ENCODE results near the gene SAMD14.

The SAMD14 gene

DNA sequence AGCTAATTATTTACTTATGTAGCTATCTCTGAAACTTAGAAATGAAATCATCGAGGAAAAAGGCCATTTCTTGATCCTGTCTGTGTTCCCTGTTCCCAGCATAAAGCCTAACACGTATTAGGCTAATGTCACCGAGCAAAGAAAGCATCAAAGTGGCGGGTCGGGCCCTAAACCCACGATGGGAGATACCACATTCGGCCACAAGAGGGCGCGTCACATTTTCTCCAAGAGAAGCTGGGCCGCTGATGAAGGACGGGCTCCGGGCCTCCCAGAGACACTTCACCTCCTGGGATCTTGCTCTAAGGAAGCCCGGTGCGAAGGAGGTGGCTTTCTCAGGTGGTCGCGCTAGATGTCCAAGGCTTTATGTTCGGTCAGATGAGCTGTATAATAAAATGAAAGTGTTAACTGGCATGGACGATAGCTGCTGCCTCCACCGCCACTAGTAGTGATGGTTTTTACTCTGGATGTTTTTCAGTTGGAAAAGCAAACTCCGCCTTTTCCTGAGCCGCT lies 35.7 kb downstream of the SAMD14 start:
- peak; percentile 44 for DNase-seq

DNA sequence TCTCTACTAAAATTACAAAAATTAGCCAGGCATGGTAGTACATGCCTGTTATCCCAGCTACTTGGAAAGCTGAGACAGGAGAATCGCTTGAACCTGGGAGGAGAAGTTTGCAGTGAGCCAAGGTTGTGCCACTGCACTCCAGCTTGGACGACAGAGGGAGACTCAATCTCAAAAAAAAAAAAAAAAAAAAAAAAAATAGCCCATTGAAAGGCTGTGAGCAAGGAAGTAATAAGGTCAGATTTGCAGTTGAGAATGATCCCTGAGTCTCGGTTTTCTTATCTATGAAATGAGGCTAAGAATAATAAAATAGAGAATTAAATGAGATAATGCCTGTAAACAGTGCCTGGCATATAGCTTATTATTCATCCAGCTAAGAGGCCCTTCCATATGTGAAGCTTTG lies 36.2 kb downstream of the SAMD14 start:
- no peak for DNase-seq

DNA sequence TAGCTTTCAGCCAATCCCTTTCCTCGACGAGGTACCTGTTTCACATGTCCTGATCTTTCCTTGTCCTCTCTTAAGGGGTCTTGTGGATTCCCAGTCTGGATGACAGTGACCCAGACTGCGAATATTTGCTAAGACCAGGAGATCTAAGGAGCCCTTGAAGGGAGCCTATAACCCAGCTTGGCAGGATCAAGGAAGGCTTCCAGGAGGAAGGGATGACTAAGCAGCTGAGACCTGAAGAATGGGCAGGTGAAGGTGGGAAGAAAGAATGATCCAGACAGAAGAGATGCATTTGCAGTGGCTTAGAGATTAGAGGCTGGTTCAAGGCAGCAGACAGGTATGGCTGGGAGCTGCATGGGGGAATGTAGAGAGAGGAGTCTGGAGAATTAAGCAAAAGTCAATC lies 36.7 kb downstream of the SAMD14 start:
- no peak for DNase-seq

DNA sequence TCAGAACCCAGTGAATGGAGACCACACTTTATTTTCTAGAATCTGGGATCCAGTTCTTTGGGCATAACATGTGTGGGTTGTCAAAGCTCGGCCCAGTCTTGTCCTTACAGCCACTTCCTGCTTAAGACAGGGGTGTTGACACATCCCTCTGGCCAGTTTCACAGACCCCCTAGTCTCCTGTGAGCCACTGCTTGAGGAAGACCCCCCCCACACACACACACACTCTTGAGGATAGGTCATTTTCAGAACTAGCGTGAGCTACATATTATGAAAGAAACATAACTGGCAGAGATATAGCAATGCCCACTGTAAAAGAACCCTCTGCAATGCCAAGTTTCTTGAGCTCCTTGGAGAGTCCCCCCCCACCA lies 38.1 kb downstream of the SAMD14 start:
- no peak for DNase-seq

DNA sequence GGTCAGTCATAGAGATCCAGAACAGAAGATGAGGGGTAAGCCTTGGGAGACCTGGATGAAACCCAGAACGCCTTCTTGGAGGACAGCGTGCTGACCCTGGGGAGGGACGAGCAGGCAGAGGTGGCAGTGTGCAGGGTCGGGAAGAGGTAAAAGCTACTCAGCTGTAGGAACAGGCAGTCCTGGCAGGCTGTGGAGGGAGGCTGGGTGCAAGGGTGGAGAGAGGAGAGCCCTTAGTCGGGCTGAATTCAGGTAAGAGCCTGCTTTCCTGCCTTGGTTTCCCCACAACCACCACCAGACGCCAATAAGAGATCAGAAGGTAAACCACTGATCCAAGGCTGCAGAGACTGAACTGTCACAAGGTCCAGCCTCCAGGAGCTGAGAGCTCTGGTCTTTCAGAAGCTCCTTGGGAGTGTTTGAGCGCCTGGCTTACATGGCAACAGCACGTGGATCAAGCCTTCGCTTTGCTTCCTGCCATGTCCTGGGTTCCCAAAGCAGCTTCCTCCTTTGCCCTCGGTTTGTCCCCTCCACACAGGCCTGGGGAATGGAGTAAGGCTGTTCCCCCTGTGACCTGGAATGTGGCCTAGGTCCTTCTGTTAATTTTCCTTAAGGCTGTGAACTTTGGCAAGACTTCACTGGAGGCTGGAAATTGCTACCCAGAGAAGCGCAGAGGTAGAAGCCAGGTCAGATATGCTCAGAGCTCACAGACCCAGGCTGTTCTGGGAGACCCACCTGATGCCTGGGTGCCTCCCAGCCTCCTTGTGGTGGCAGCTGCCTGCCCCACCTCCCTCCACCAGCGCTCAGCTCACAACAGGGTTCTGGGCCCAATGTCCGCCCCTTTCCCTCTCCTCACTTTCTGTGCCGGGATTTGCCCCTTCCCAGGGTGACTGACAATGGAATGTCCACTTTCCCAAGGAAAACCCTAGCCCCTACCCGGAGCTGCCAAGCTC lies 38.7 kb downstream of the SAMD14 start:
- no peak for DNase-seq

DNA sequence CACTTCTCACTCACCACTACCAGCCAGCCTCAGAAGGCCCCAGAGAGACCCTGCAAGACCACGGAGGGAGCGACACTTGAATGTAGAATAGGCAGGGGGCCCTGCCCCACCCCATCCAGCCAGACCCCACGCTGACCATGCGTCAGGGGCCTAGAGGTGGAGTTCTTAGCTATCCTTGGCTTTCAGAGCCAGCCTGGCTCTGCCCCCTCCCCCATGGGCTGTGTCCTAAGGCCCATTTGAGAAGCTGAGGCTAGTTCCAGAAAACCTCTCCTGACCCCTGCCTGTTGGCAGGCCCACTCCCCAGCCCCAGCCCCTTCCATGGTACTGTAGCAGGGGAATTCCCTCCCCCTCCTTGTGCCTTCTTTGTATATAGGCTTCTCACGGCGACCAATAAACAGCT lies 39.9 kb downstream of the SAMD14 start:
- no peak for DNase-seq

DNA sequence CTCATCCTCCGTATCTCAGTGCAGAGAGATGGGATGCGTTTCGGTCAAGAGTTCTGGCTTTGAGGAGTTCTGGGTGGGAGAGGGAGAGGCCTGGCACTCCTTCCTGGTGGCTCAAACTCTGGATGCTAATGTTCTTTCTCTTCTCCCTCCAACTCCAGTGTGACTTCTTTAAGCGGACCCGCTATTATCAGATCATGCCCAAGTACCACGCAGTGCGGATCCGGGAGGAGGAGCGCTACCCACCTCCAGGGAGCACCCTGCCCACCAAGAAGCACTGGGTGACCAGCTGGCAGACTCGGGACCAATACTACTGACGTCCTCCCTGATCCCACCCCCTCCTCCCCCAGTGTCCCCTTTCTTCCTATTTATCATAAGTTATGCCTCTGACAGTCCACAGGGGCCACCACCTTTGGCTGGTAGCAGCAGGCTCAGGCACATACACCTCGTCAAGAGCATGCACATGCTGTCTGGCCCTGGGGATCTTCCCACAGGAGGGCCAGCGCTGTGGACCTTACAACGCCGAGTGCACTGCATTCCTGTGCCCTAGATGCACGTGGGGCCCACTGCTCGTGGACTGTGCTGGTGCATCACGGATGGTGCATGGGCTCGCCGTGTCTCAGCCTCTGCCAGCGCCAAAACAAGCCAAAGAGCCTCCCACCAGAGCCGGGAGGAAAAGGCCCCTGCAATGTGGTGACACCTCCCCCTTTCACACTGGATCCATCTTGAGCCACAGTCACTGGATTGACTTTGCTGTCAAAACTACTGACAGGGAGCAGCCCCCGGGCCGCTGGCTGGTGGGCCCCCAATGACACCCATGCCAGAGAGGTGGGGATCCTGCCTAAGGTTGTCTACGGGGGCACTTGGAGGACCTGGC lies 40.8 kb downstream of the SAMD14 start:
- DNase-seq, result no peak

DNA sequence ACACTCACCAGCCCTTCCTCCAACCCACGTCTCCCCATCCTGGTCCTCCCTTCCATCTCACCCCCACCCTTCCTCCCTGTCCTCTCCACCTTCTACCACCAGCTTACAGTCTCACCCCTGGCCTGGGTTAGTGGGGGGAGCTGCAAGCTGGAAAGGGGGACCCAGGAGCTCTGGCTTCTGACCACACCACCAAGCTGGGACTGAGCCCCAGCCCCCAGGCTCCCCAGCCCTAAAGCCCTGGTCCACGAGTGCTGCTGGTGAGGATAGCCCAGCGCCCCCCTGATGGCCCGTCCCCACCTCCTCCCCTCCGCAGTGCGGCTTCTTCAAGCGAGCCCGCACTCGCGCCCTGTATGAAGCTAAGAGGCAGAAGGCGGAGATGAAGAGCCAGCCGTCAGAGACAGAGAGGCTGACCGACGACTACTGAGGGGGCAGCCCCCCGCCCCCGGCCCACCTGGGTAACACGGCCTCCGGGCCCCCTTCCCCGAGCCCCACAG lies 42.0 kb downstream of the SAMD14 start:
- no peak for DNase-seq

DNA sequence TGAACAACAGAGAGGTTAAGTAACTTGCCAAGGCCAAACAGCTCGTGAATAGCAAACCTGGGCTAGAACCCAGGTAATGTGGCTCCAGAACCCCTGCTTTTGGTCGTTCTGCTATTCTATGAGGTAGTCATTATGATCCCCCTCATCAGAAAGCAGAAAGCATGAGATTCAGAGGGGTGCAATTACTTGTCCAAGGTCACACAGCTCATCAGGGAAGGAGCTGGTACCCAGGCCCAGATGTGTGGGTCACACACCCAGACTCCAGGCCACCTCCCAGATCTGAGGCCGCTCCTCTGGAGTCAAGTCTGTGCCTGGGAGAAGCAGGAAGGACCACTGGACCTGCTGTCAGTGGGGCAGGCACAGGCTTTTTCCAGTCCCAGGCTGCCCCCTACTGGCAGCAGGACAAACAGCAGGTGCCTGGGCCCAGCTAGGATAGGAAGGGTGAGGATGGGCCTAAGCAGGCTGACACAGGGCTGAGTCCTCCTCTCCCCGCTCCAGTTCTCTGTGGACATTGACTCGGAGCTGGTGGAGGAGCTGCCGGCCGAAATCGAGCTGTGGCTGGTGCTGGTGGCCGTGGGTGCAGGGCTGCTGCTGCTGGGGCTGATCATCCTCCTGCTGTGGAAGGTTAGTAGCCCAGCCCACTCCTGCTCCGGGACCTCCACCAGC lies 42.6 kb downstream of the SAMD14 start:
- peak; percentile 20 for DNase-seq

DNA sequence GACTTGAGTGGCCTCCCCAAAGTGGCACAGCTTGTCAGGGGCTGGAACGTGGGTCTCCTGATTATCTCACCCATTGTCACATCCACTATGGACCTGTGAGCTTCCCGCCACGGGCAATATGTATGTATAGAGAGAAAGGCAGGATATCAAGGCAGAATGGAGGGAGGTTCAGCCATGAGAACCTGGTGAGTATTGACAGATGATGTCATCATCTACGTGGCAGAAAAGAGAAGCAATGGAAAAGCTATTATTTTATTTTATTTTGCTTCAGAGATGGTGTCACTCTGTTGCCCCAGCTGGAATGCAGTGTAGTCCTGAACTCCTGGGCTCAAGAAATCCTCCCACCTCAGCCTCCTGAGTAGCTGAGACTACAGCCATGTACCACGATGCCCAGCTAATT lies 48.2 kb downstream of the SAMD14 start:
- DNase-seq, result no peak

DNA sequence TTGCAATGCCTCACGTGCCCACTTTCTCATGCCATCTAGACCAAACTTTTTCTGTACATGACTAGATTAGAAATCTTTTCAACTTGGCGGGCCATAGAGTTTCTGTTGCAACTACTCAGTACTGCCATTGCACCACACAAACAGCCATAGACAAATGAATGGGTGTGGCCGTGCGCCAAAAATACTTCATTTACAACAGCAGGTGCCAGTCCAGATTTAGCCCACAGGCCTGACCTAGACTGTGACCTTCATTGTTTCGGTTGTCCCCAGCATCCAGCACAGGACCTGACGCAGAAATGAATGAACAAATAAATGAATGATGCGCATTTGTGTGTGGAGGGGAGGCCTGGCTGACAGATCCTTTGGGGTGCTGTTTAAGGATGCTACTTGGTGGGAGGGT lies 49.1 kb downstream of the SAMD14 start:
- no peak for DNase-seq

DNA sequence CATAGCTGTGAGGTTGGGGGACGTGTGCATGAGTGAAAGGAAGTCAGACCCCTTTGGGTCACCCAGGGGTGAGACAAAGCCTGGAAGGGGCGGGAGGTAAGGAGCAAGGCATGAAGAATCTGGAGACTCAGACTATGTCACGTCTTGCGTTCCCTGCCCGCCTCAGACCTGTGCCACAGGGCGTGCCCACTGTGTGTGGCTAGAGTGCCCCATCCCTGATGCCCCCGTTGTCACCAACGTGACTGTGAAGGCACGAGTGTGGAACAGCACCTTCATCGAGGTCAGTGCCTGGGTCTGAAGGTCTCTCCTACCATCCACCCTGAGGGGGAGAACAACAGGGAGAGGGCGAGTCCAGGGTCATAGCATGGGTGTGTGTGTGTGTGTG lies 49.9 kb downstream of the SAMD14 start:
- no peak for DNase-seq

DNA sequence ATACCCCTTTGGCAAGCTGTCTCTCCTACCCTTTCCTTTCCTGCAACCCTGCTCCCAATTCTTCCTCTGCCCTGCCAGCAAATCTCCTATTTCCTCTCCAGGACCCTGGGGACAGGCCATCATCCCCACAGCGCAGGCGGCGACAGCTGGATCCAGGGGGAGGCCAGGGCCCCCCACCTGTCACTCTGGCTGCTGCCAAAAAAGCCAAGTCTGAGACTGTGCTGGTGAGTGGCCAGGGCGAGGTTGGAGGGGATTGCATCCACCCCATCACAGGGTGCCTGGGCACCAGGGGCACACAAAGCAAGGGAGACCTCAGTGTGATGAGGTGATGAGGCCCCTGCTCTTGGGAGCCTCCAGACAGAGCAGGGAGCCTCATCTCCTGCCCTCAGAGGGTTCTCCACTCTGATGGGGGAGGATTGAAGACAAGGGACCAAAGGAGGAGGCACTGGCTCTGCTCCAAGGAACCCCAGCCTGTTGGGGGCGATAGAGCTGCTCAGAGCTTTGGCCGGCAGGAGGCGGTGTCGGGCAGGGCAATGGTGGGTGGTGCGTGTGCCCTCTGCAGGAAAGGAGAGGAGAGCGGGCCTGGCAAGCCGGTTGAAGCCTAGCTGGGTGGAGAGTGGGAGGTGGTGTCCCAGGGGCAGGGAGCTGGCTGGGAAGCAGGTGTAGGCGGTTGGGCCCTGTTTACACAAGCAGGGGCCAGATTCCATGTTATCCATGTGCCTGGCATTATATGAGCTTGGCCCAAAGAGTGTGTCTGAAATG lies 50.4 kb downstream of the SAMD14 start:
- DNase-seq, result no peak

DNA sequence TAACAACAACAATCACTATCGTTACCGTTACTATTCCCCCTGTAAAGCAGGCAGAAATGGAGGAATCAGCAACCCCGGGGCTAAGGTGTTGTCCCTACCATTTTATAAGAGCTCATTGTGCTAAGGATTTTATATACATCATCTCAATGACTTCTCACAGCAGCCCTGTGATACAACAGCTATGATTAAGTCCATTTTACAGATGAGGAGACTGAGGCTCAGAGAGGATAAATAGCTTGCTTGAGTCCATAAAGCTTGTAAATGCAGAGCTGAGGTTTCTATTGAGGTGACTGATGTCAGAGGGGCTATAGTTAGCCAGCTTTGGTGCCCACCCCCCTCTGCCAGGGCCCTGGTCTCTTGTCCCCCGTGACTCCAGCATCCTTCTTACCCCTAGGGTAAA lies 51.5 kb downstream of the SAMD14 start:
- DNase-seq, result no peak

DNA sequence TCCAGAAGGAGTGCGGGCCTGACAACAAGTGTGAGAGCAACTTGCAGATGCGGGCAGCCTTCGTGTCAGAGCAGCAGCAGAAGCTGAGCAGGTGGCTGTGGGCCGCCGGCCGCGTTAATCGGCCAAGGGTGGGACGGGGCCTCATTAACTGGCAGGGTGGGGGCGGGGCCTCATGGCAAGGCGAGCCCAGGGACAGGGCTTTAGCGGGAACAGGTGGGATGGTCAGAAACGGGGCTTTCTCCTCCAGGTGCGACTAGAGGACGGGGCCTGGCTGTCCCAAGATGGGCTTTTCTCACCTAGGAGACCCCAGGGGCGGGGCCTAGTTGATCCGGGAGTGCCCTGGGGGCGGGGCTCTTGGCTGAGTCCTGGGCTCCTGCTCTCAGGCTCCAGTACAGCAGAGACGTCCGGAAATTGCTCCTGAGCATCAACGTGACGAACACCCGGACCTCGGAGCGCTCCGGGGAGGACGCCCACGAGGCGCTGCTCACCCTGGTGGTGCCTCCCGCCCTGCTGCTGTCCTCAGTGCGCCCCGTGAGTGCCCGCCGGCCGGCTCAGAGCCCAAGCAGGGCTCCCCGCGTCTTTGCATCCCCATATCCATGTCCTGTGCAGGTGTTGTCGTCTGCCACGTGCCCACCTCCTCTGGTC lies 53.2 kb downstream of the SAMD14 start:
- no peak for DNase-seq

DNA sequence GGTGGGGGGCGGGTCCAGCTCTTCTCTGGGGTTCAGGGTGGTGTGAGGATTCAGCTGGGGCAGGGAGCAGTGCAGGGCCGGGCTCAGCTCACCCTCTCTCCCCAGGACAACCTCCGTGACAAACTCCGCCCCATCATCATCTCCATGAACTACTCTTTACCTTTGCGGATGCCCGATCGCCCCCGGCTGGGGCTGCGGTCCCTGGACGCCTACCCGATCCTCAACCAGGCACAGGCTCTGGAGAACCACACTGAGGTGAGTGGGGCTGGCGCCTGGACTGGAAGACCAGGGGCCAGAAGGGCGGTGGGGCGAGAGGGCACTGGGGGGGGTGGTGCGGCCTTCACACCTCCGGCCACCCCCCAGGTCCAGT lies 53.8 kb downstream of the SAMD14 start:
- no peak for DNase-seq

DNA sequence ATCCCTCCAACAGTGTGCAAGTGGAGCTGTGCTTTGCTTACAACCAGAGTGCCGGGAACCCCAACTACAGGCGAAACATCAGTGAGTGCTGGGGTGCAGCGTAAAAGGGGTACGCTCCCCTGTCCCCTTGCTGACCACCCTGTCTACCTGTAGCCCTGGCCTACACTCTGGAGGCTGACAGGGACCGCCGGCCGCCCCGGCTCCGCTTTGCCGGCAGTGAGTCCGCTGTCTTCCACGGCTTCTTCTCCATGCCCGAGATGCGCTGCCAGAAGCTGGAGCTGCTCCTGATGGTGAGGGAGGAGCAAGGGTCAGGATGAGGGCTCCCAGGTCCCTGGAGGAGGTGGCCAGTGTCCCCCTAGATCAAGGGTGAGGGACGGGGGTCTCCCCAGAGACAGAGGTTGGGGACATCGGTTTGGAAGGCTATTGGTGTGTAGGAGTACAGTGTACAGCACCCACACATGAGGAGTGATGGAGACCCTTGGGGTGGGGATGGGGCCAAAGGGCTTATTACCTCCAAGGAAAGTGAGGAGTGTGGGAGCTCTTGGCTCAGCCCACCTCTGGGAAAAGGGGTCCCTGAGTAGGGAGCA lies 54.4 kb downstream of the SAMD14 start:
- DNase-seq, result no peak

DNA sequence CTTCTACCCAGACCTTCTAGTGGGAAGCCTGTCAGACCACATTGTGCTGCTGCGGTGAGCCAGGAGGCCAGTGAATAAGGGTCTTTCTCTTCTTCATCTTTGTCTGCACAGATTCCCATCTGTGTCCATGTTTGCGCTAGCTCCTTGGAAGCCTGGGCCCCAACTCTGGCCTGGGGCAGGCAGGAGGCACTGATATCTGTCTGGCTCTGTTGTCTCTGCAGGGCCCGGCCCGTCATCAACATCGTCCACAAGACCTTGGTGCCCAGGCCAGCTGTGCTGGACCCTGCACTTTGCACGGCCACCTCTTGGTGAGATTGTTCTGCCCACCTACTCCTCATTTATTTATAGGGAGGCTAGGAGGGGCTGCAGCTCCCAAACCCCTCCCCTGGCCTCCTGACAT lies 55.7 kb downstream of the SAMD14 start:
- DNase-seq, result no peak

DNA sequence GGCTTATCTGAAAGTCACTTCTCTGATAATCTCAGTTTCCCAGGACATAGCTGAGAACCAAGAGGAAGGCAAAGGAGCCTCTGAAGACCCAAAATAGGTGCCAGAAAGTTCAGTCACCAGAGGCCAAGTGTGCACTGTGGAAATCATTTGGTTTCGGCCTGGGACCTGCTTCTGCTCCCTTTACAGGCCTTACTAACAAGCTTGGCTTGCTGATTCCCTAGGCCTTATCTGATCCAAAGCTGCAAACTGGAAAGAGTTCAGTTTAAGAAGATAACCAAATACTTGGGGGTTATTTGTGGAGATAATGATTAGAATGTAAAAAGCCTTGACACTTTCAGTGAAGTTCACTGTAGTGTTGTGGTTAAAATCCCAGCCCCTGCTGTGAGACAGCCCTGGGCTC lies 57.0 kb downstream of the SAMD14 start:
- no peak for DNase-seq

DNA sequence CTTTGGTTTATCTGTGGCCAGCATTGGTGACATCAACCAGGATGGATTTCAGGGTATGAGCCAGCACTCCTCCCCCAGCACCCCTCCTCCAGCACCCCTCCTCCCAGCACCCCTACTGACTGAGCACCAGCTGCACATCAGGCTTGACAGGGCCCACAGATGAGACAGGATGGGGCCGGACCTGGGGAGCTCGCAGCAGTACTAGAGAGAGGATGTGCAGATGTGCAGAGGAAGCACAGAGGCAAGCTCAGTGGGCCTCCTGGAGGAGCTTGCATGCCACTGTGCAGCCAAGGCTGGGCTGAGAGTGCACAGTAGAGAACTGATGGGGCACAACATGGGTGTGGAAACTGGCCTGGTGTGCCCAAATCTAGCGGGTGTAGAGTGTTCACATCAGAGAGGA lies 57.8 kb downstream of the SAMD14 start:
- no peak for DNase-seq

DNA sequence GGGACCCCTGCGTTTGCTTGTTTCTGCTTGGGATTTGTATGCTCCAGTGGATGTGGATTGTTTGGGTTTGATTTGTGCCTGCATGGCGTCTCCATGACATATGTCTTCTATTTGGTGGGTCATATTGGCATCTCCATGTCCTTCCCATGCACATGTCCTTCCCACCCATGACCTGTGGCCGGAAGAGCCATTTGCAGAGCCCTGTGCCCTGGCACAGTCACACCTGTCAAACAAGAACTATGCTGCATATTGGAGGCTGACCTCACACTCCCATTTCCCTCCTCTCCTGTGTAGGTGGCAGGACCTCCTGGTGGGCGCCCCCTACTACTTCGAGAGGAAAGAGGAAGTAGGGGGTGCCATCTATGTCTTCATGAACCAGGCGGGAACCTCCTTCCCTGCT lies 58.3 kb downstream of the SAMD14 start:
- no peak for DNase-seq
